Activated naive CD4-positive, alpha-beta T cell treated with anti-CD3 and anti-CD28 coated beads, Interleukin-2, amount 10 ng/mL, durations not matched to agents 7 days and 5 days (primary cell): ENCODE measurements around the gene PHF10.

Source experiments
- CTCF ChIA-PET: fragments of 350-600 bp; sonication (Branson Sonifier 250); formaldehyde crosslinking; loops from one replicate; lab custom pipeline; 2021; ENCODE audit warnings: antibody characterized with exemption; lab: Charles Lee
- DNase-seq: peaks from one replicate; pipeline ENCODE4 v3.0.0-alpha.2; 2020
- H3K27ac Mint-ChIP-seq: one replicate; pipeline ENCODE4 v1.8.0; 2021; ENCODE audit warnings: mild to moderate bottlenecking, moderate library complexity, mixed read lengths
- H3K27me3 Mint-ChIP-seq: one replicate; pipeline ENCODE4 v1.8.0; 2021; ENCODE audit warnings: mild to moderate bottlenecking, mixed read lengths
- H3K36me3 Mint-ChIP-seq: one replicate; pipeline ENCODE4 v1.8.0; 2021; ENCODE audit warnings: mixed read lengths
- H3K4me1 Mint-ChIP-seq: one replicate; pipeline ENCODE4 v1.8.0; 2021; ENCODE audit warnings: mixed read lengths
- H3K4me3 Mint-ChIP-seq: one replicate; pipeline ENCODE4 v1.8.0; 2021; ENCODE audit warnings: mild to moderate bottlenecking, moderate library complexity, mixed read lengths
- H3K9me3 Mint-ChIP-seq: one replicate; pipeline ENCODE4 v1.8.0; 2021; ENCODE audit warnings: mixed read lengths

PHF10 gene

GRCh38 chr6:169678342-169678741, 46.0 kb downstream of the PHF10 start:
- DNase-seq: no peak
- no peaks in the 10 kb centered on the region for H3K27me3 Mint-ChIP-seq
- peaks cover 10% of the 10 kb centered on the region for H3K9me3 Mint-ChIP-seq
- CTCF ChIA-PET: no interaction called here
- H3K4me1 Mint-ChIP-seq: no peaks in the 10 kb centered on the region
- no peak overlapping the region for H3K4me3 Mint-ChIP-seq
- peaks cover 22% of the 10 kb centered on the region for H3K36me3 Mint-ChIP-seq
- no peak overlapping the region for H3K27ac Mint-ChIP-seq

GRCh38 chr6:169677096-169677495, 47.2 kb downstream of the PHF10 start:
- Mint-ChIP-seq H3K27me3 (no peaks in the 10 kb centered on the region), H3K27ac (no peak overlapping the region), H3K4me1 (no peaks in the 10 kb centered on the region), H3K9me3 (peaks cover 10% of the 10 kb centered on the region), H3K4me3 (no peak overlapping the region), H3K36me3 (peaks cover 17% of the 10 kb centered on the region)
- no peak for DNase-seq
- CTCF ChIA-PET: no interaction called here

- peaks cover 1% of the 10 kb centered on the region for H3K4me1 Mint-ChIP-seq
- no peaks in the 10 kb centered on the region for H3K27me3 Mint-ChIP-seq
- DNase-seq: no peak
- peaks cover 9% of the 10 kb centered on the region for H3K36me3 Mint-ChIP-seq
- H3K4me3 Mint-ChIP-seq: no peak overlapping the region
- H3K9me3 Mint-ChIP-seq: no peaks in the 10 kb centered on the region
- H3K27ac Mint-ChIP-seq: no peak overlapping the region
- CTCF ChIA-PET: no interaction called here
These were observed 49.3 kb downstream of the PHF10 start for GRCh38 chr6:169675011-169675410.

- Mint-ChIP-seq H3K9me3 (no peaks in the 10 kb centered on the region), H3K4me1 (peaks cover 5% of the 10 kb centered on the region), H3K36me3 (no peaks in the 10 kb centered on the region), H3K4me3 (no peak overlapping the region), H3K27ac (no peak overlapping the region), H3K27me3 (no peaks in the 10 kb centered on the region)
- CTCF ChIA-PET: no interaction called here
- no peak for DNase-seq
These were observed 52.7 kb downstream of the PHF10 start for GRCh38 chr6:169671563-169671962.

DNA sequence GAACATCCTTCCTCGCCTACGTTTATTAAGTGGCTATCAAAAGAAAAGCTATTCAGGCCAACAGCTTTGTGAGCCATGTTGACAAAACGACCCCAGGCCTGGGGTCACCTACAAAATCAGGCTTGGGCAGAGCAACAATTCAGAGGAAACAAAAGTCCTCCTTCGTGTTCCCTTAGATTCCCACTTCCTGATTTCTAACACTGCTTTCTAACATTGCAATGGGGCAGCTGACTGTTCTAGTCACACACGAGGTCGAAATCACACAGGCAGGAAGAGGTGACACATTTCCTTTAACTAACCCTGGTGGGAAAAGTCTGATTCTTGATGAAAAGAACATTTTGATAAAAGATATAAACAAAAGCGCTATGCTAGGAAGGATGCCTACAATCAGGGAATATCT, 54.4 kb downstream of the PHF10 start:
- no peak for DNase-seq
- H3K27me3 Mint-ChIP-seq: no peaks in the 10 kb centered on the region
- CTCF ChIA-PET: no interaction called here
- peaks cover 5% of the 10 kb centered on the region for H3K4me1 Mint-ChIP-seq
- no peaks in the 10 kb centered on the region for H3K9me3 Mint-ChIP-seq
- H3K27ac Mint-ChIP-seq: no peak overlapping the region
- no peak overlapping the region for H3K4me3 Mint-ChIP-seq
- no peaks in the 10 kb centered on the region for H3K36me3 Mint-ChIP-seq

DNA sequence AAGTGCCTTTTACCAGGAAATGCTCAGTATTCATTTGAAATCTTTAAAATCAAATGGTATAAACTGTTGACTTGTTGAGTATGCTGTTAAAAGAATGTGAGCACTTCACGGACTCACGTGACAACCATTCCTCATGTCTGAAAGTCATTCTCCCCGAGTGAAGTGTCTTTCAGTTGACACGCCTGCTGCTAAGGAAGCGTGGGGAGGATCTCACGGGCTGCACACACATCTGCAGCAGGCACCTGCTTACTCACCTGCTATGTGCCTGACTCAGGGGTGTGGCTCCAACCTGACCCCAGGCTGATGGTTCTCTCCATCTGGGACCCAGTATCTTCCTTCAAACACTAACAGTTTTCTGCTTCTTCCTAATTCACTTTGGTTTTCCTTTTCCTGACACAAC, 55.2 kb downstream of the PHF10 start:
- no peak for DNase-seq
- Mint-ChIP-seq H3K9me3 (no peaks in the 10 kb centered on the region), H3K27me3 (no peaks in the 10 kb centered on the region), H3K36me3 (no peaks in the 10 kb centered on the region), H3K4me3 (no peak overlapping the region), H3K27ac (no peak overlapping the region), H3K4me1 (peaks cover 5% of the 10 kb centered on the region)
- CTCF ChIA-PET: no interaction called here

DNA sequence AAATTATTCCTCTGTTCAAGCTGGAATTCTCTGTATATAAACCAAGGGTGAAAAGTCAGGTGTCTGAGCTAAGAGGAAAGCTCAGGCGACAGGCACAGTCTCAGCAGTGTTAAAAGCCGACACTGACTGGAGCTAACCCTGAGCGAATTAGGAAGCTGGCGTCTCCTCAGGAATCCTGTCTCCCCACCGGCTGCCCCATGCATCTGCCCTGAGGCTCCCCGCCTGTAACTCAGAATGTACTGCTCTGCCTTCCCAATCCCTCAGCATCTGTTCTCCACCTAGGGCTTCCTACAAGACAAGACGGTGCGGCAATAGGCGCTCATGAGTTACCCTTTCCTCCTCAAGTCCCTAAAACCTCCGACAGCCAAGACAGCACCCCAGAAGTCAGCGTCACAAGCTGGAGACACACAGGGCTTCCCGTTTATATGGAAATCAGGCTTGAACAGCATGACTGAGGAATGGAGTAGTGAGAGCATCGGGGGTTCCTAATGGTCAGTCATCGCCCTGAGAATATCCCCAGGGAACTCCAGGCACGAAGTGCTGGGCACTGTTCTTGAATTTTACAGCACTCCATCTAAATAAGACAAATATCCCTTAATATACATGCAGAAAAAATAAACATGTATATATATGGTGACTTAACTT, 56.0 kb downstream of the PHF10 start:
- no peaks in the 10 kb centered on the region for H3K9me3 Mint-ChIP-seq
- peaks cover 5% of the 10 kb centered on the region for H3K4me1 Mint-ChIP-seq
- no peaks in the 10 kb centered on the region for H3K27me3 Mint-ChIP-seq
- H3K4me3 Mint-ChIP-seq: no peak overlapping the region
- no peak overlapping the region for H3K27ac Mint-ChIP-seq
- no peak for DNase-seq
- H3K36me3 Mint-ChIP-seq: peaks cover 5% of the 10 kb centered on the region
- CTCF ChIA-PET: no interaction called here

DNA sequence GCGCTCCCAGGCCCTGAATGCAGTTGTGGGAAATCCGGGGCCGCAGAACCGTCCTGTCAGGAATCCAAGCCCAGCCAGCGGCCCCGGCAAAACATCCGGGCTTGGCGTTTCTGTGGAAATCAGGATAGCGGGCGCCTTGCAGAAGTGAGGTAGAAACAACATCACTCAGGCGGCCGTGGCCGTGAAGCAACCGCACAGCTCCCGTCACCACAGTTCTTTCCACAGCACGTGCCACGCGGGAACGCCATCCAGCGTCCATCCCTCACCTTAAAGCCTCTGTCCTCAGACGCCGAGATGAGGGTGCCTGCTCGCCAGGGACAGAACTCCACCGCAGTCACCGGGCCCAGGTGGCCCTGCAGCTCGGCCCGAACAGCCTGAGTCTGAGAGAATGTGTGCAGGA, 56.6 kb downstream of the PHF10 start:
- DNase-seq: no peak
- no peaks in the 10 kb centered on the region for H3K27me3 Mint-ChIP-seq
- CTCF ChIA-PET: no interaction called here
- no peaks in the 10 kb centered on the region for H3K9me3 Mint-ChIP-seq
- no peak overlapping the region for H3K27ac Mint-ChIP-seq
- H3K4me3 Mint-ChIP-seq: no peak overlapping the region
- peaks cover 5% of the 10 kb centered on the region for H3K4me1 Mint-ChIP-seq
- H3K36me3 Mint-ChIP-seq: peaks cover 7% of the 10 kb centered on the region

DNA sequence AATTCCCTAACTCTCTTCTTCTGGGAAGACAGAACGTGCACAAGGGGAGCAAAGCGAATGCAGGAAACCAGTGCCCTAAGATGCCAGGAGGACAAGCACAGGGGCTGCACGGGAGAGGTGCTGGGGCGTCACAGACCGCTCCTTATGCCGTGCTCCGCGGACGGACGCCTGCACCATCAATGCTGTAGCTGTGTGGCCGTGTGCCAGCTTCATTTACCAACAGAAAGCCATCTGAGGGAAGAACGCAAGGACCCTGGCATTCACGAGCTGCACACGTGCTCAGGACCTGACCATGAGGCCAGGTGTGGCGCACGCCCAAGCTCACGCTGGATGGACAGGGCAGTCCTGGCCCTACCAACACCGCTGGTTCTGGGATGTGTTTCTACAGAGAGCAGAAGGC, 57.9 kb downstream of the PHF10 start:
- H3K36me3 Mint-ChIP-seq: peaks cover 7% of the 10 kb centered on the region
- DNase-seq: no peak
- CTCF ChIA-PET: no interaction called here
- no peak overlapping the region for H3K27ac Mint-ChIP-seq
- no peak overlapping the region for H3K4me3 Mint-ChIP-seq
- H3K9me3 Mint-ChIP-seq: no peaks in the 10 kb centered on the region
- H3K4me1 Mint-ChIP-seq: peaks cover 5% of the 10 kb centered on the region
- H3K27me3 Mint-ChIP-seq: no peaks in the 10 kb centered on the region

GRCh38 chr6:169665289-169665688, 59.0 kb downstream of the PHF10 start:
- no peaks in the 10 kb centered on the region for H3K9me3 Mint-ChIP-seq
- DNase-seq: no peak
- H3K27ac Mint-ChIP-seq: no peak overlapping the region
- CTCF ChIA-PET: no interaction called here
- H3K4me1 Mint-ChIP-seq: peaks cover 5% of the 10 kb centered on the region
- H3K27me3 Mint-ChIP-seq: no peaks in the 10 kb centered on the region
- no peak overlapping the region for H3K4me3 Mint-ChIP-seq
- peaks cover 7% of the 10 kb centered on the region for H3K36me3 Mint-ChIP-seq

DNA sequence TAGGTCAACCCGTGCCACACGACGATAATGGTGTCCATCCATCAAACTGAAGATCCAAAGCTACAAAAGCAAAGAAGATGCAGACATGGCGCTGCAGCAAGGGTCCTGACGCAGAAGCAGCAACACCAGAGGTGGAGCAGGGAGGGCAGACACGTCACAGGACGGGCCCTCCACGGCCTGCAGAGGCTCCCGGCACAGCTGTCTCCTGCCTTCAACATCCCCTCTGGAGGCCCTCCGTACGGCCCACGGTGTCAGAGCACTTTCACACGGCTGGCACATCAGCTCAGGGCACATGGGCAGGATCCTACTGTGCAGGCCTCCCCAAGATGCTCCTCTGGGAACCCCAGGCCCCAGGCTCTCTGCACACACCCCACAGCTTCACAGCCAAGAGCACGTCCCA, 60.1 kb downstream of the PHF10 start:
- Mint-ChIP-seq H3K27me3 (no peaks in the 10 kb centered on the region), H3K36me3 (peaks cover 7% of the 10 kb centered on the region), H3K27ac (no peak overlapping the region), H3K4me3 (no peak overlapping the region), H3K9me3 (no peaks in the 10 kb centered on the region), H3K4me1 (no peaks in the 10 kb centered on the region)
- no peak for DNase-seq
- CTCF ChIA-PET: no interaction called here

- peaks cover 7% of the 10 kb centered on the region for H3K36me3 Mint-ChIP-seq
- H3K9me3 Mint-ChIP-seq: no peaks in the 10 kb centered on the region
- H3K4me1 Mint-ChIP-seq: no peaks in the 10 kb centered on the region
- H3K27me3 Mint-ChIP-seq: no peaks in the 10 kb centered on the region
- no peak for DNase-seq
- CTCF ChIA-PET: no interaction called here
- no peak overlapping the region for H3K4me3 Mint-ChIP-seq
- H3K27ac Mint-ChIP-seq: no peak overlapping the region
These were observed 60.8 kb downstream of the PHF10 start for GRCh38 chr6:169663468-169663867.

- DNase-seq: no peak
- no peak overlapping the region for H3K27ac Mint-ChIP-seq
- H3K4me3 Mint-ChIP-seq: no peak overlapping the region
- H3K27me3 Mint-ChIP-seq: no peaks in the 10 kb centered on the region
- H3K9me3 Mint-ChIP-seq: no peaks in the 10 kb centered on the region
- CTCF ChIA-PET: no interaction called here
- no peaks in the 10 kb centered on the region for H3K4me1 Mint-ChIP-seq
- H3K36me3 Mint-ChIP-seq: peaks cover 9% of the 10 kb centered on the region
These were observed 62.9 kb downstream of the PHF10 start for GRCh38 chr6:169661391-169661756.

- CTCF ChIA-PET: no interaction called here
- no peak for DNase-seq
- Mint-ChIP-seq H3K36me3 (peaks cover 9% of the 10 kb centered on the region), H3K27me3 (no peaks in the 10 kb centered on the region), H3K9me3 (no peaks in the 10 kb centered on the region), H3K4me1 (no peaks in the 10 kb centered on the region), H3K4me3 (no peak overlapping the region), H3K27ac (no peak overlapping the region)
These were observed 63.4 kb downstream of the PHF10 start for GRCh38 chr6:169660751-169661390.

DNA sequence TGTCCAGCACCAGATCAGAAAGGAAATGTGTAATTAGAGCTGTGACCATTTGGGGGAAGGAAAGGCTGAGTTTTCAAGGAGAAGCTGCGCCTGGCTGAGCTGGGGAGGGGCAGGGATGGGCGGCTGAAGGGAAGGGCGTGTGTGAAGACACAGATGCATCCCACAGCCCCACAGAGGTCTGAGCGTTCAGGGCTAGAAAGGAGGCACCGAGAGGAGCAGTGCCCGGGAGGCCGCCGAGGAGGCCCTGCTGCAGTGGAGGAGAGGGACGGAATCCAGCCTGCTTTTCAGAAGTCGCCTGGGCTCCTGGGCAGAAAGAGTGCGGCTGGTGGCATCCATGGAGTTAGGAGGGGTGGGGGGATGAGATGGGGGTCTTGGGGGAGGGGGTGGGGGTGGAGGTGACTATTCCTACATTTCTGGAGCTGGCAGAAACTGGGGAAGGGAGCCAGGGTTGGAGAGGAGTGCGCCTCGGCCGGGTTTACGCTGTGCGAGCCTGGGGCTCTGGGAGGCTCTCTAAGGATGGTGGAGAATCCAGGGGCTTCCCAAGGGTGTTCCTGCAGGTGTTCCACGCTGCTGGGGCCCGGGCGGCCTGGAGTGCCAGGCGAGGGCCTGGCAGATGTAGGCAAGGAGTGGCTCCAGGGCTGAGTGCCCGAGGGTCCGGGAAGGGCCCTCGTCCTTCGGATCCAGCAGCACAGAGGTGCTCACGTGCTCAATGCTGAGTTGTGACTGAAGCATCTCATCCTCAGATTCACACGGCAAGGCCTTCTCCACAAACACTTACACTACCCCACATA, 64.3 kb downstream of the PHF10 start:
- no peak for DNase-seq
- CTCF ChIA-PET: no interaction called here
- peaks cover 5% of the 10 kb centered on the region for H3K4me1 Mint-ChIP-seq
- peaks cover 9% of the 10 kb centered on the region for H3K36me3 Mint-ChIP-seq
- no peaks in the 10 kb centered on the region for H3K9me3 Mint-ChIP-seq
- H3K4me3 Mint-ChIP-seq: no peak overlapping the region
- H3K27ac Mint-ChIP-seq: no peak overlapping the region
- no peaks in the 10 kb centered on the region for H3K27me3 Mint-ChIP-seq
